Nephron progenitor cell (in vitro differentiated cells): ENCODE measurements around the gene LBHD1.

ENCODE experiments used
- DNase-seq: peaks from one replicate; pipeline ENCODE4 v3.0.0; 2021
- H3K27ac Mint-ChIP-seq: 2 replicates; pipeline ENCODE4 v1.8.0; 2021; ENCODE audit warnings: mild to moderate bottlenecking, moderate library complexity, mixed read lengths
- H3K27me3 Mint-ChIP-seq: 2 replicates; pipeline ENCODE4 v1.8.0; 2021; ENCODE audit warnings: mild to moderate bottlenecking, low read depth, mixed read lengths; ENCODE audit not compliant: poor library complexity
- H3K36me3 Mint-ChIP-seq: 2 replicates; pipeline ENCODE4 v1.8.0; 2021; ENCODE audit warnings: low read depth, mixed read lengths
- H3K4me1 Mint-ChIP-seq: 2 replicates; pipeline ENCODE4 v1.8.0; 2021; ENCODE audit warnings: mixed read lengths
- H3K4me3 Mint-ChIP-seq: 2 replicates; pipeline ENCODE4 v1.8.0; 2021; ENCODE audit warnings: mild to moderate bottlenecking, moderate library complexity, mixed read lengths
- H3K9me3 Mint-ChIP-seq: 2 replicates; pipeline ENCODE4 v1.8.0; 2021; ENCODE audit warnings: mild to moderate bottlenecking, moderate library complexity, mixed read lengths
- CTCF ChIP-seq: fragments of 200-600 bp; sonication (generic); IDR thresholded peaks from 2 replicates; pipeline ENCODE4 v1.5.0; 2021; ENCODE audit warnings: antibody characterized with exemption

LBHD1 gene

GRCh38 chr11:62671608-62672389 lies at the start of gene LBHD1, which contains the start of gene UQCC3:
TSS of gene LBHD1 (minus strand) at chr11:62672267. CDS start at chr11:62670031, 2,236 bp downstream.
TSS of gene UQCC3 (plus strand) at chr11:62671673. CDS start at chr11:62671746, 73 bp downstream.
- H3K4me1 Mint-ChIP-seq, result peaks cover 46% of the 10 kb centered on the region
- peak within 1 kb of the TSS; percentile 99 for H3K4me3 Mint-ChIP-seq
- H3K27me3 Mint-ChIP-seq, result no peaks in the 10 kb centered on the region
- peak; percentile 81 for DNase-seq
- H3K36me3 Mint-ChIP-seq, result peaks cover 29% of the 10 kb centered on the region
- H3K9me3 Mint-ChIP-seq, result no peaks in the 10 kb centered on the region
- no peak for TF ChIP-seq CTCF
- H3K27ac Mint-ChIP-seq, result peak within 1 kb of the TSS; percentile 98

- Mint-ChIP-seq H3K27ac (no peak overlapping the region), H3K4me3 (no peak overlapping the region), H3K27me3 (no peaks in the 10 kb centered on the region), H3K36me3 (peaks cover 94% of the 10 kb centered on the region), H3K4me1 (peaks cover 21% of the 10 kb centered on the region), H3K9me3 (no peaks in the 10 kb centered on the region)
- TF ChIP-seq CTCF, result no peak
- no peak for DNase-seq
These were observed 47.4 kb upstream of the LBHD1 start for GRCh38 chr11:62719302-62719978.

DNA sequence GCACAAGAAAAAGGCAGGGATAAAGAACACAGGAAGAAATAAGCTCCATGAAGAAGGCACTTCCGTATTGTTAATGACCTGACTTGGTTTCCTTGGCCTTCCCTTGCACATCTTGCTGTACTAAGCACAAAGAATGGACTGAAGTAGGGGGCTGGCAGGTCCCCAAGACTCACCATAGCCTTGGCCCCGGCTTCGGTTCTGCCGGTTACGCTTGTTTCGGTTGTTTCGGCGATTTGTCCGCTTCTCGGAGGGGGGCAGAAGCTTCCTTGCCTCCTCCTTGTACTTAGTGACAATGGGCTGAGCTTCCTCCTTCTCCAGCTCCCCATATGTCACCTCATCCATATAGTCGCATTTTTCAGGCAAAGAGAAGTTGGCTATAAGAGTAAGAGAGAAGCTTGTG lies 44.7 kb upstream of the LBHD1 start:
- Mint-ChIP-seq H3K36me3 (peaks cover 92% of the 10 kb centered on the region), H3K9me3 (no peaks in the 10 kb centered on the region), H3K27ac (no peak overlapping the region), H3K27me3 (no peaks in the 10 kb centered on the region), H3K4me3 (no peak overlapping the region), H3K4me1 (peaks cover 17% of the 10 kb centered on the region)
- DNase-seq, result no peak
- TF ChIP-seq CTCF, result no peak

- Mint-ChIP-seq H3K27ac (no peak overlapping the region), H3K4me1 (peaks cover 17% of the 10 kb centered on the region), H3K27me3 (no peaks in the 10 kb centered on the region), H3K9me3 (no peaks in the 10 kb centered on the region), H3K4me3 (no peak overlapping the region), H3K36me3 (peaks cover 91% of the 10 kb centered on the region)
- TF ChIP-seq CTCF, result no peak
- no peak for DNase-seq
These were observed 44.1 kb upstream of the LBHD1 start for GRCh38 chr11:62716206-62716605.

DNA sequence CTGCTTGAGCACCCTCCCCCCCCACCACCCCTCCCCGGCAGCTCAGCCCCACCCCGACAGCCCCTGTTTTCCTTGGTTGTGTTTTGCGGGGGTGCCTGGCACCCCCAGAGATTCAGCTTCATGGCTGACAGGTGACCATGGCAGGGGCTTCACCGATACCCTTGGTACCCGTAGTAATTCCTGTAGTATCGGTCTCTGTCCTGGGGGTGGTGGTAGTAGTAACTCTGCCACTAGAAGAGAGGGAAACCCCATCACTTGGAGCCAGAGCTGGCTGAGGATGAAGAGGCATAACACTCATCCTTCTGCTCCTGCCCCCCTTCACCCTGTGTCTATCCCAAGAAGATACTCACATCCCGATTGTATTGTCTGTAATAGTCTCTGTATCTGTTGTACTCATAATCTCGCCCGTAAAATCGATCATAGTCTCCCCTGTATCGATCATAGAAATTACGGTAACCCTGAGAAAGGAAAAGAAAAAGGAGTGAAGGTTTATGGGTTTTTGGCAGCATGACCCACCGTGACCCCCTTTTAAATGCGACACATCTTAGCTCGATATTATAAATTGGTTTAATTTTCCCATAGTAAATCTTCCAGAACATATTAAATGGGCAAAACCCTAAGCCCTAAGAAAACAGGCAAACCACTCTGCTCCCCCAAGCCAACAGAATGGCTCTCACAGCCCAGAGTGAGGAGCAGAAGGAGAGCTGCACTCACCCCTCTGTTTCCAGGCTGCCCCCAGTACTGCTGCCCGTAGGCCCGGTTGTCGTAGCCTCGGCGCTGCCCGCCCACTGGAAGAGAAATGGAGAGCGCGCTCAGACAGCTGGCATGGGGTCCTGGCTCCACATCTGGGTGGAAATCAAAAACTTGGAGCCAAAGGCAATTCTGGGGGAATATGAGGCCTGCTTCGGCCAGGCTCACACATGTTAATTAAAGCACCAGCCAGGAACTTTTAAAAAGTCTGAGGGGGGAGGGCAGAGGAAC lies 43.4 kb upstream of the LBHD1 start:
- TF ChIP-seq CTCF, result no peak
- no peak overlapping the region for H3K4me3 Mint-ChIP-seq
- no peaks in the 10 kb centered on the region for H3K9me3 Mint-ChIP-seq
- peaks cover 17% of the 10 kb centered on the region for H3K4me1 Mint-ChIP-seq
- DNase-seq, result no peak
- peaks cover 91% of the 10 kb centered on the region for H3K36me3 Mint-ChIP-seq
- no peaks in the 10 kb centered on the region for H3K27me3 Mint-ChIP-seq
- peak overlapping the region; percentile 58 for H3K27ac Mint-ChIP-seq
